Measurements from ENCODE around the gene CNIH4. TPM values are rescaled to one million over a fixed set of nuclear protein-coding genes. Genes with fewer than 3 reads are reported as not detected.

Gene CNIH4
- total and polyA plus RNA-seq, 2 of the 4 experiments (the other 2 are of a cell fraction) = 29.7 to 73.1 TPM

DNA sequence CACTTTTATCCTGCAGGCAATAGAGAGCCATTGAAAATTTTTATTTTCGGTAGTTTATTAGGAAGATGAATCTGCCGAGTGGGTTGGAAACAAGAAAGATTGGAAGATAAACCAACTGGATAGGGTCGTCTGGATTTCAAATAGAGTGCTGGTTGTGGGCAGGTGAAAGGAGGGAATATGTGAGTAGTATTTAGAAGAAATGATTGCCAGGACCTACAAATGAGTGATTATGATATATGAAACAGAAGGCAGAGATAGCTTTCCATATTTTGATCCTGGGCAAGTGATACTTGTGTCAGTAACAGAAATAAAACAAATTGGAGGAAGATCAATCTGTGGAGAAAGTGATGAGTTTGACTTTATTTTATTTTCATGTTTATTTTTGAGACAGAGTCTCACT, 2.5 kb downstream of the CNIH4 start:
- Histone ChIP-seq H4K91ac (ENCODE audit: insufficient read depth, low read depth, low read length) (no peak overlapping the region), H2BK15ac (ENCODE audit: low read depth, low read length) (no peak overlapping the region), H2AFZ (replicated peaks; ENCODE audit: low read length, poor library complexity) (no peak overlapping the region), H2AK9ac (replicated peaks; ENCODE audit: low read depth, low read length, poor library complexity) (no peak overlapping the region), H3K56ac (ENCODE audit: extremely low read depth, insufficient read depth, low read length) (no peak overlapping the region), H4K20me1 (ENCODE audit: insufficient read depth, low read length) (peaks cover 12% of the 10 kb centered on the region), H3K4ac (ENCODE audit: low read depth, low read length) (no peak overlapping the region), H3K27me3 (ENCODE audit: control insufficient read depth, insufficient read depth, low read length) (no peaks in the 10 kb centered on the region), H3K18ac (ENCODE audit: low read depth, low read length) (no peak overlapping the region), H2BK20ac (ENCODE audit: low read depth, low read length) (no peak overlapping the region), H2BK120ac (ENCODE audit: low read depth, low read length) (no peak overlapping the region), H3K4me2 (ENCODE audit: low read depth, low read length) (no peak overlapping the region), H3K23ac (ENCODE audit: low read depth, low read length) (no peak overlapping the region), H3K9me1 (ENCODE audit: insufficient read depth, low read length) (peaks cover 5% of the 10 kb centered on the region; the same call in 1 of the 2 replicates), H3K4me1 (ENCODE audit: control insufficient read depth, insufficient read depth, low read length) (peaks cover 2% of the 10 kb centered on the region), H3K79me1 (ENCODE audit: low read depth in 1 of 2, low read length in 2 of 2) (peaks cover 26 to 55% of the 10 kb centered on the region in 2 experiments; a peak in 3 of 4 replicates), H4K8ac (ENCODE audit: low read depth in 2 of 2, low read length in 2 of 2) (no peak overlapping the region), H3K36me3 (ENCODE audit: control insufficient read depth, insufficient read depth, low read length) (0 out of 2 replicates have a peak, but pooled peaks cover 1% of the 10 kb centered on the region), H3K27ac (ENCODE audit: insufficient read depth, low read length) (no peak overlapping the region), H3K14ac (replicated peaks; ENCODE audit: low read depth, low read length) (no peak overlapping the region), H3K9me3 (ENCODE audit: control insufficient read depth, insufficient read depth, low read length) (no peaks in the 10 kb centered on the region), H2BK5ac (ENCODE audit: low read depth, low read length, poor library complexity, severe bottlenecking) (no peak overlapping the region), H3K9ac (ENCODE audit: low read depth, low read length) (no peak overlapping the region), H2AK5ac (ENCODE audit: low read depth, low read length) (no peak overlapping the region), H4K5ac (ENCODE audit: low read depth, low read length) (no peak overlapping the region), H3K4me3 (ENCODE audit: insufficient read depth, low read depth, low read length) (no peak overlapping the region)
- intact Hi-C loops (cut with micrococcal nuclease) = no loop called here
- ATAC-seq (ENCODE audit: low read depth) (no peak), DNase-seq (no peak)
- no peak for TF ChIP-seq MXI1 (IDR thresholded peaks at IDR 0.05; ENCODE audit: borderline replicate concordance, low read depth, low read length)
- no peak for TF ChIP-seq FOS (IDR thresholded peaks at IDR 0.05; ENCODE audit: low read depth, low read length)
- TF ChIP-seq MAZ (IDR thresholded peaks at IDR 0.05; ENCODE audit: borderline replicate concordance, low read depth, low read length) = no peak
- no peak for TF ChIP-seq SMC3 (IDR thresholded peaks at IDR 0.05; ENCODE audit: low read depth, low read length)
- no peak for TF ChIP-seq RAD21 (IDR thresholded peaks at IDR 0.05; ENCODE audit: low read length)
- no peak for TF ChIP-seq CTCF (conservative IDR thresholded peaks at IDR 0.05; ENCODE audit: low read depth, low read length)
- TF ChIP-seq, protein P1, sequence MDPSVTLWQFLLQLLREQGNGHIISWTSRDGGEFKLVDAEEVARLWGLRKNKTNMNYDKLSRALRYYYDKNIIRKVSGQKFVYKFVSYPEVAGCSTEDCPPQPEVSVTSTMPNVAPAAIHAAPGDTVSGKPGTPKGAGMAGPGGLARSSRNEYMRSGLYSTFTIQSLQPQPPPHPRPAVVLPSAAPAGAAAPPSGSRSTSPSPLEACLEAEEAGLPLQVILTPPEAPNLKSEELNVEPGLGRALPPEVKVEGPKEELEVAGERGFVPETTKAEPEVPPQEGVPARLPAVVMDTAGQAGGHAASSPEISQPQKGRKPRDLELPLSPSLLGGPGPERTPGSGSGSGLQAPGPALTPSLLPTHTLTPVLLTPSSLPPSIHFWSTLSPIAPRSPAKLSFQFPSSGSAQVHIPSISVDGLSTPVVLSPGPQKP (IDR thresholded peaks at IDR 0.05; ENCODE audit: borderline replicate concordance, low read depth, low read length) = no peak
- no peak for TF ChIP-seq BHLHE40 (IDR thresholded peaks at IDR 0.05; ENCODE audit: low read depth, low read length)
- no peak for TF ChIP-seq RFX5 (IDR thresholded peaks at IDR 0.05; ENCODE audit: low read depth, low read length)
- TF ChIP-seq CHD1 (IDR thresholded peaks at IDR 0.05; ENCODE audit: low read depth, low read length) = no peak
- no peak for TF ChIP-seq MAFK (IDR thresholded peaks at IDR 0.05; ENCODE audit: low read depth, low read length)
- TF ChIP-seq POLR2A (IDR thresholded peaks at IDR 0.05; ENCODE audit: low read depth, low read length) = no peak
- dilution Hi-C loops (cut with HindIII; ENCODE audit: low sequenced_read_pairs, unreplicated experiment) = no loop called here
- no TSS peak for BruUV-seq (replicated peaks)
- ChIA-PET CTCF (no interaction called here), POLR2A (ENCODE audit: unreplicated experiment) (no interaction called here)
- 80% methylated on average over 1 of the region's 3 CpGs; no CpG with 5 or more reads in 1 of the 2 experiments for WGBS, 2 experiments (ENCODE audit: extremely low coverage in 2 of 2, insufficient read length in 1 of 2)
- in situ Hi-C loops (cut with MboI; ENCODE audit: low sequenced_read_pairs) = no loop called here
